T-helper 17 cell (primary cell): Measurements from ENCODE around the gene LINGO3. TPM values are rescaled to one million over a fixed set of nuclear protein-coding genes. Genes with fewer than 3 reads are reported as not detected.
A peak's percentile ranks its signal among the peaks of the same experiment; 100 is the strongest.
"Not testable (repeated sequence)": the region's sequence is repeated elsewhere in the genome, so short reads cannot be mapped to it uniquely, and the experiment has no call there.

Source experiments
- ATAC-seq: fragments of 150-1000 bp; cut with Tn5 transposase; 2 replicates; pipeline ENCODE4 v1.10.0; 2021; ENCODE audit warnings: mild to moderate bottlenecking, moderate library complexity
- DNase-seq, 3 donors: peaks; one replicate each; pipeline versions ENCODE4 v3.0.0 to v3.0.0-alpha.2; 2020 to 2021
- H3K9me3 ChIP-seq: one replicate; pipeline ENCODE4 v1.7.0; 2013; ENCODE audit warnings: low read length, mild to moderate bottlenecking; ENCODE audit not compliant: control insufficient read depth, poor library complexity, severe bottlenecking
- H3K27ac Mint-ChIP-seq: one replicate; pipeline ENCODE4 v1.8.0; 2022; ENCODE audit warnings: mild to moderate bottlenecking, moderate library complexity, mixed read lengths
- H3K27me3 Mint-ChIP-seq: one replicate; pipeline ENCODE4 v1.8.0; 2022; ENCODE audit warnings: mixed read lengths
- H3K36me3 Mint-ChIP-seq: one replicate; pipeline ENCODE4 v1.8.0; 2022; ENCODE audit warnings: low read depth, mixed read lengths
- H3K4me1 Mint-ChIP-seq: one replicate; pipeline ENCODE4 v1.8.0; 2022; ENCODE audit warnings: mild to moderate bottlenecking, mixed read lengths
- H3K4me3 Mint-ChIP-seq: one replicate; pipeline ENCODE4 v1.8.0; 2022; ENCODE audit warnings: mild to moderate bottlenecking, moderate library complexity, mixed read lengths
- total RNA-seq, 4 donors: library from RNA in 2 of 4; stranded (reverse) in 2 of 4; gene quantifications; one replicate each; pipeline ENCODE4 v1.2.3 and lab custom pipeline; 2022 to 2026

The LINGO3 gene
- total RNA-seq, 2 donors from 2014 or later = 0.20 to 0.29 TPM

DNA sequence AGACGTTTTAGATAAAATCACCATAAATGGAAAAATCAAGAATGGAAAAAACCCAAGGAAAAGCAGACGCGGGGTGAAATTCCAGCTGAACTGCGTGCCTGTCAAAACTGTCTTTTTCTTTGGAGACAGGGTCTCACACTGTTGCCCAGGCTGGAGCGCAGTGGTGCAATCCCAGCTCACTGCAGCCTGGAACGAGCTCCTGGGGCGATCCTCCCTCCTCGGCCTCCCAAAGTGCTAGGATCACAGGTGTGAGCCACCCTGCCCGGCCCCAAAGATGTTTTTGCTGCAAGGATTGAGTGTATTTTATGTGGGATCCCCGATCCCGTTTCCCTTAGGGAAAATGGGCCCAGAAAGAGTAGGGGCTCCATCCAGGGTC, 25.1 kb downstream of the LINGO3 start:
- Mint-ChIP-seq H3K4me3 (peak overlapping the region; percentile 74), H3K4me1 (peaks cover 11% of the 10 kb centered on the region), H3K27me3 (no peaks in the 10 kb centered on the region), H3K27ac (no peak overlapping the region), H3K36me3 (no peaks in the 10 kb centered on the region)
- ATAC-seq (no peak), DNase-seq (no peak)
- no peaks in the 10 kb centered on the region for H3K9me3 ChIP-seq

DNA sequence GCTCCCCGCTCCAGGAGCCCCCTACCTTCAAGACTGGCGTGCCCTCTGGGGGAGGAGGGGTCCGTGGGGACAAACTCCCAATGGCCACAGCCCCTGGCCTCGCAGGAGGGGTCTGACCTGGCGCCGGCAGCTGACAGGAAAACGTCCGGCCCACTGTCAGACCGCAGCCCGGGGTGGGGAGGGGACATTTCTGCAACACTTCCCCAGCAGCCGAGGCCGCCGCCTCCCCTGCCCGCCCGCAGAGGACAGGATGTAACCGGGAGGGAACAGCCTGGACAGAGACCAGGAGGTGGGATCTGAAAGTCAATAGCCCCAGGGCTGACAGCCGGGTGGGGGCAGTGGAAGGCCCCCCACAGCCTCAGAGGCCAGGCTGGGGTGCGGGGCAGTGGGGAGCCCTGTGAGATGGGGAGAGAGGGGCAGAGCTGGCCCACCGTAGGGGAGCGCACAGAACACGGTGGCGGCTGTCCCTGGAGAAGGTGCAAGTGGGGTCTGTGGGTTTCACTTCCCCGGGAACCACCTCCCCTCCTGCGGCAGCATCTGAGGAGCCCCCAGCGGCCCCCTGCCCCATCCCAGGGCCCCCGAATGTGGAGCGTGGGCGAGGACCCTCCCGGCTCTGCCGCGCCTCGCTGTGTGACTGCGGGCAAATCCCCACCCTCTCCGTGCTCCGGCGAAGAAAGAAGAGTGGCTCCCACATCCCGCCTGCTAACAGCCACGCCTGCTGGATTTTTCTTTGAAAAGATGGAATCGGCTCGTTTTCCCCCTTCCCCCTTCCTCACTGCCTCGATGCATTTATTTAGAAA, 25.7 kb downstream of the LINGO3 start, which contains the start of gene PEAK3:
TSS of gene PEAK3 (minus strand) at position 114 of the 800 bp plus-strand sequence. CDS start 1,244 bp downstream, outside the sequence.
- no peaks in the 10 kb centered on the region for H3K36me3 Mint-ChIP-seq
- no peaks in the 10 kb centered on the region for H3K27me3 Mint-ChIP-seq
- DNase-seq = no peak
- H3K9me3 ChIP-seq = no peaks in the 10 kb centered on the region
- H3K4me1 Mint-ChIP-seq = peaks cover 13% of the 10 kb centered on the region
- peak within 1 kb of the TSS; percentile 74 for H3K4me3 Mint-ChIP-seq
- peak; percentile 46 for ATAC-seq
- H3K27ac Mint-ChIP-seq = peak within 1 kb of the TSS; percentile 32

DNA sequence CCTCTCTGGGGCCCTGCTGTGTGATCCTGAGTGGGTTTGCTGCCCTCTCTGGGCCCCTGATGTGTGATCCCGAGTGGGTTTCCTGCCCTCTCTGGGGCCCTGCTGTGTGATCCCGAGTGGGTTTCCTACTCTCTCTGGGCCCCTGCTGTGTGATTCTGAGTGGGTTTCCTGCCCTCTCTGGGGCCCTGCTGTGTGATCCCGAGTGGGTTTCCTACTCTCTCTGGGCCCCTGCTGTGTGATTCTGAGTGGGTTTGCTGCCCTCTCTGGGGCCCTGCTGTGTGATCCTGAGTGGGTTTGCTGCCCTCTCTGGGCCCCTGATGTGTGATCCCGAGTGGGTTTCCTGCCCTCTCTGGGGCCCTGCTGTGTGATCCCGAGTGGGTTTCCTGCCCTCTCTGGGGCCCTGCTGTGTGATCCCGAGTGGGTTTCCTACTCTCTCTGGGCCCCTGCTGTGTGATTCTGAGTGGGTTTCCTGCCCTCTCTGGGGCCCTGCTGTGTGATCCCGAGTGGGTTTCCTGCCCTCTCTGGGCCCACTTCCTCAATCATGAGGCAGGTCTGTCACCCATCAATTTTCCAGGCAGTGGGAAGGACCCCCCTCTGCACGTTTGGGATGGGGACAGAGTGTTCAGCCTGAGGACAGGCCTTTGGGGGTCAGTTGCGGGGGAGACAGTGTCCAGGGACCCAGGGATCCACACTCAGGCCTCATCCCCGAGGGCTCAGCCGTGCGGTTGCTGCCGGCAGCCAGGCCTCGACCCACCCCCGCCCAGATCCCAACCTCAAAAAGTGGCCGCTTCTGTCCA, 26.5 kb downstream of the LINGO3 start:
- DNase-seq, H3K9me3 ChIP-seq, H3K36me3 Mint-ChIP-seq, H3K27me3 Mint-ChIP-seq, ATAC-seq: not testable (repeated sequence)
- Mint-ChIP-seq H3K27ac (peak overlapping the region; percentile 32), H3K4me3 (peak overlapping the region; percentile 49), H3K4me1 (peaks cover 15% of the 10 kb centered on the region)

DNA sequence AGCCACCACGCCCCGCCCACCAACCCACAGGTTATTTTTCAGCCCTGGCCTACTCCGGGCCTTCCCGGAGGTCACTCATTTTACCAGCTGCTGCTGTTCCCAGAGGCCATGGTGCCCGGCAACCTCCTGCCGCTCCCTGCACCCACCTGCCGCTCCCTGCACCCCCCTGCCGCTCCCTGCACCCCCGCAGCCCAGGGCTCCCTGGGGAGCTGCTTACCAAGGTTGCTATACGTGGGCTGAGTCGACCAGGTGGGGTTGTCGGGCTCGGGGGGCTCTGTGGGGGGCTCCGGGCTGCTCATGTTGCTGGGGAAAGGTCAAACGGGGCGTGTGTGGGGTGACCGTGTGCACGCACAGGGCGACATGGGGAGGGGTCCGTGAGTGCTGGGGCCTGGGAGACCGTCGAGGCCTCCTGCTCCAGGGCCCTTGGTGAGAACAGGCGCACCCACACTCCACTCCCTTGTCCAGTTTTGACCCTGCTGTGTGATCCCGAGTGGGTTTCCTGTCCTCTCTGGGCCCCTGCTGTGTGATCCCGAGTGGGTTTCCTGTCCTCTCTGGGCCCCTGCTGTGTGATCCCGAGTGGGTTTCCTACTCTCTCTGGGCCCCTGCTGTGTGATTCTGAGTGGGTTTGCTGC, 27.2 kb downstream of the LINGO3 start:
- H3K9me3 ChIP-seq = no peaks in the 10 kb centered on the region
- Mint-ChIP-seq H3K4me1 (peaks cover 15% of the 10 kb centered on the region), H3K27me3 (no peaks in the 10 kb centered on the region), H3K36me3 (no peaks in the 10 kb centered on the region), H3K27ac (no peak overlapping the region), H3K4me3 (no peak overlapping the region)
- DNase-seq = no peak
- ATAC-seq = no peak

DNA sequence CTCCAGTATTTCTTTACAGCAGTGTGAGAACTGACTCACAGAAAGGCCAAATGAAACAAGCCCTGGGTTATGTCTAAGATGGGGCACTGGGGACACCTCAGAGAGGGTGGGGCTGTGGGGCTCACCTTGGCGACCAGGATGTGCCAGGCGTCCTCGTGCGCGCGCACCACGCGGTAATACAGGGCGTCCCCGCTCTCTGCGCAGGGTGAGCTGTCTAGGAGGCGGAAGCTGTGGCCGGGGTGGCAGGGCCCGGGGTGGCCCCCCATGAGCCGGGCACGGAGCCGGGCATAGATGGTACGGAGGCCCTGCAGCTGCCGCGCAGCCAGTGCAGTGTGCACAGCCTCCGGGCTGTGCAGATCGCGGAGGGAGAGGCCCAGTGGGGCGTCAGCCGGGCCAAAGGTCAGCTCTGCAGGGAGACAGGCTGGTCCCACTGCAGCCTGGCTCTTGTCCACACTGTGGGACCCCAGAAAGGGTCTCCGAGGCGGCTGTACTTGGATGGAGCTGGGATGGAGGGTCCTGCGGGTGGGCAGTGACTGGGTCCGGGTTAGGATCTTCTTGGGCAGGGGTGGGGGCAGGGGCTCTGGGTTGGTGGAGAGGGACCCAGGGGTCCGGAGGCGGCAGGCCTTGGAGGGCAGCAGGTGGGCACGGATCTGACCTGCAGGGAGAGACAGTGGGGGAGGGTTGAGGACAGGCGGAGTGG, 29.3 kb downstream of the LINGO3 start:
- Mint-ChIP-seq H3K4me3 (no peak overlapping the region), H3K4me1 (peaks cover 23% of the 10 kb centered on the region), H3K27ac (peak overlapping the region; percentile 80), H3K36me3 (no peaks in the 10 kb centered on the region), H3K27me3 (no peaks in the 10 kb centered on the region)
- no peaks in the 10 kb centered on the region for H3K9me3 ChIP-seq
- ATAC-seq (no peak), DNase-seq (no peak)

DNA sequence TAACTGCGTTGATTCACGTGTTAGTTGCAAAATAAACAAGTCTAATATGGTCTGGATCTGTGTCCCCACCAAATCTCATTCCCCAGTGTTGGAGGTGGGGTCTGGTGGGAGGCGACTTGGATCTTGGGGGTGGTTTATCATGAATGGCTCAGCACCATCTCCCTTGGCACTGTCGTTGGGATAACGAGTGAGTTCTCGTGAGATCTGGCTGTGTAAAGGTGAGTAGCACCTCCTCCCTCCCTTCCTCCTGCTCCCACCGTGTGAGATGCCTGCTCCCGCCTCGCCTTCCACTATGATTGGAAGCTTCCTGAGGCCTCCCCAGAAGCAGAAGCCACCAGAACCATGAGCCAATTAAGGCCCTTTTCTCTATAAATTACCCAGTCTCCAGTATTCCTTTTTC, 30.8 kb downstream of the LINGO3 start:
- H3K36me3 Mint-ChIP-seq = no peaks in the 10 kb centered on the region
- H3K4me1 Mint-ChIP-seq = peaks cover 25% of the 10 kb centered on the region
- peak overlapping the region; percentile 81 for H3K27ac Mint-ChIP-seq
- DNase-seq (no peak), ATAC-seq (no peak)
- H3K4me3 Mint-ChIP-seq = no peak overlapping the region
- H3K27me3 Mint-ChIP-seq = no peaks in the 10 kb centered on the region
- H3K9me3 ChIP-seq = no peaks in the 10 kb centered on the region

DNA sequence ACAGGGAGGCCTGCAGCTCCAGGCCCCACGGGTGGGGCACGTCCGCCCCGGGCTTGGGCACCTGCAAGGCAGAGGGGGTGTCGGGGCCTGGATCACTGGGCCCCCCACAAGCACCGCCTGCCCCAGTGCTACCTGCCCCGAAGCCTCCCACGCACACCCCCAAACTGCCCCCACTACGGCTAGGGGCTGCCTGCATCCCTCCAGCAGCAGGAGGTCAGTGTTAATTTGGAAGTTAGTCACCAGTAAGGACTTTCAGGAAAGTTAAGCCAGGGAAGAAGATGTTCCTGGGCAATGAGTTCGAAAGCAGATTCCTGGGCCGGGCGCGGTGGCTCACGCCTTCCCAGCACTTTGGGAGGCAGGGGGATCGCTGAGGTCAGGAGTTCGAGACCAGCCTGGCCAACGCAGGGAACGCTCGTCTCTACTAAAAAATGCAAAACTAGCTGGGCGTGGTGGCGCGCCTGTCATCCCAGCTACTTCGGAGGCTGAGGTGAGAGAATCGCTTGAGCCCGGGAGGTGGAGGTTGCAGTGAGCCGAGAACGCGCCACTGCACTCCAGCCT, 31.4 kb downstream of the LINGO3 start:
- ATAC-seq = no peak
- no peak for DNase-seq
- Mint-ChIP-seq H3K36me3 (peaks cover 3% of the 10 kb centered on the region), H3K27ac (peak overlapping the region; percentile 81), H3K4me1 (peaks cover 27% of the 10 kb centered on the region), H3K27me3 (no peaks in the 10 kb centered on the region), H3K4me3 (peak overlapping the region; percentile 15)
- no peaks in the 10 kb centered on the region for H3K9me3 ChIP-seq

DNA sequence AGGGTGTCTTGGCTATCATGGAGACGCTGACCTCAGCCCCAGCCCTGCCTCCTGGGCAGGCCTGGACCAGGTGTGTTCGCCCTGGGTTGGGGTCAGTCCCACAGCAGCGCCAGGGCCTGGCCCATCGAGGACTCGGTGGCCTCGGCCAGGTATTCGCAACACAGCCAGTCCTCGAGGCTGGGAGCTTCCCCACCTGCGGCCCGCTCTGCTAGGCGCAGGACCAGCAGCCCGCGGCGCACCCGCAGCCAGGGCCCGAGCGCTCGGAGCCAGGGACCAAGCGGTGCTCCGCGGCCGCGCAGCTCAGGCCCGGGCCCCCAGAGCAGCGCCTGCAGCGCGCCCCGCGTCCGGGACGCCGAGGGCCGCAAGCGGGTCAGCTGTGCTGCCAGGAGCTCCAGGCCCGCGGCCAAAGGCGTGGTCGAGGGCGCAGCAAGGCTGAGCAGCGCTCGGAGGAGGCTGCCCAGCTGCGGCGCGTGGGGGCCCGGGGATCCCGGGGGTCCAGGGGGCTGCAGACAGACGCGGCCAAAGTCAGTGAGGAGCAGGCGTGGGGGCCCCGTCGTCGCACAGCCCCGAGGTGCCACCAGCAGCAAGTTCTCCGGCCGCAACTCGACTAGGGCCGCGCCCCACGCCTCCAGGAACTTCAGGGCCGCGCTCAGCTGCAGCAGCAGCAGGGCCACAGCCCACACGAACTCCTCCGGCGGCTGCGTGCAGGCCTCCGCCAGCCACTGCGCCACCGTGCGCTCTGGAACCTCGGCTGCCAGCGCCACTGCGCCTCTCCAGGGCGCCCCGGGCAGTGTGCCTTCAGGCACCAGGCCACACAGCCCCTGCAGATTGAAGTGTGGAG, 32.1 kb downstream of the LINGO3 start:
- peaks cover 31% of the 10 kb centered on the region for H3K4me1 Mint-ChIP-seq
- DNase-seq (no peak), ATAC-seq (no peak)
- H3K36me3 Mint-ChIP-seq = peaks cover 3% of the 10 kb centered on the region
- H3K9me3 ChIP-seq = no peaks in the 10 kb centered on the region
- H3K4me3 Mint-ChIP-seq = no peak overlapping the region
- H3K27me3 Mint-ChIP-seq = no peaks in the 10 kb centered on the region
- peak overlapping the region; percentile 94 for H3K27ac Mint-ChIP-seq

DNA sequence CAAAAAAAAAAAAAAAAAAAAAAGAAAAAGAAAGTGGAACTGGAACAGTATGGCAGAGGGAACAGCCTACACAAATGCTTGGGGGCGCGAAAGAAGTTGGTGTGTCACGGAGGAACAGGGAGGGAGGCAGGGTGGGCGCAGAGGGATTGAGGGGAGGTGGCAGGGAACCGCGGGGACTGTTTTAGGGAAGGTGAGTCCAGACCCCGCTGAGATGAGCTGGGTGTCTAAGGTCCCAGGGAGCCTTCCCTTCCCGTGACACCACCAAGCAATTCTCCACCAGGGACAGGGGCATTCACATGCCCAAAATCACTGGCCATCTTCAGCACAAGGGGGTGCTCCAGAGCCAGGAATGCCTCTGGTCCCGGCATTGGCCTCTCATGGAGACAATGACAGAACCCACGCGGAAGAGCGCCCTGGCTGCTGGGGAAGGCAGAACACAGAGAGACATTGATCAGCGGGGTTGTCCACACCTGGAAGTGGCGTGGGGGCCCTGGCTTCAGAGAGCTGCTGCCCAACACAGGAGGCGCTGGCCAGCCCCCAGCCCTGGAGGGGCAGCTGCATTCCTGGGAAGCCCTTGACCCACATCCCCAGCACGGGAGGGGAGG, 32.9 kb downstream of the LINGO3 start:
- no peak for DNase-seq
- no peak for ATAC-seq
- H3K4me3 Mint-ChIP-seq = peak overlapping the region; percentile 71
- H3K27ac Mint-ChIP-seq = peak overlapping the region; percentile 94
- H3K36me3 Mint-ChIP-seq = peaks cover 3% of the 10 kb centered on the region
- peaks cover 31% of the 10 kb centered on the region for H3K4me1 Mint-ChIP-seq
- H3K27me3 Mint-ChIP-seq = no peaks in the 10 kb centered on the region
- H3K9me3 ChIP-seq = no peaks in the 10 kb centered on the region

DNA sequence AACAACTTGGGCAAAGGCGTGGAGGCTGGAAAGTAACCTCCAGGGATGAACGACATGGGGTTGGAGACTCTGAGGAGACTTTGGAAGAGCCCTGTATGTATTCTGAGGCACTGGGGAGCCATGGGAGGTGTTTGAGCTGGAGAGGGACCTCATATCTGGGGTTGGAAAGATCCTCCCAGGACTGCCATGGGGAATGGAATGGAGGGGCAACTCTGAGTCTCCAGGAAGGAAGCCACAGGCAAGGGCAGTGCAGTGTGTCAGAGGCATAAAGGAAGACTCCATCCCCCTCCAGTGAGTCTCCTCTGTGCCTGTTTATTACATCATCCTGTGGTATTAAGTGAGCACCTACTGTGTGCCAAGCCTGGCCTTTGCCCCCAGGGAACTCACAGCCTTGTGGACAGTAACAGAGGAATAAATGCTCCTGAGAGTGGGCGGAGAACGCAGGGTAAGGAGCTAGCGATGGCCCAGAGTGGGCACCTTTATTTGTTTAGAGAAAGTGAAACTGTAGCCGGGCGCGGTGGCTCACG, 33.7 kb downstream of the LINGO3 start:
- peak overlapping the region; percentile 88 for H3K4me3 Mint-ChIP-seq
- H3K4me1 Mint-ChIP-seq = peaks cover 32% of the 10 kb centered on the region
- no peak for DNase-seq
- H3K27me3 Mint-ChIP-seq = no peaks in the 10 kb centered on the region
- no peaks in the 10 kb centered on the region for H3K9me3 ChIP-seq
- peaks cover 4% of the 10 kb centered on the region for H3K36me3 Mint-ChIP-seq
- peak overlapping the region; percentile 94 for H3K27ac Mint-ChIP-seq
- no peak for ATAC-seq

DNA sequence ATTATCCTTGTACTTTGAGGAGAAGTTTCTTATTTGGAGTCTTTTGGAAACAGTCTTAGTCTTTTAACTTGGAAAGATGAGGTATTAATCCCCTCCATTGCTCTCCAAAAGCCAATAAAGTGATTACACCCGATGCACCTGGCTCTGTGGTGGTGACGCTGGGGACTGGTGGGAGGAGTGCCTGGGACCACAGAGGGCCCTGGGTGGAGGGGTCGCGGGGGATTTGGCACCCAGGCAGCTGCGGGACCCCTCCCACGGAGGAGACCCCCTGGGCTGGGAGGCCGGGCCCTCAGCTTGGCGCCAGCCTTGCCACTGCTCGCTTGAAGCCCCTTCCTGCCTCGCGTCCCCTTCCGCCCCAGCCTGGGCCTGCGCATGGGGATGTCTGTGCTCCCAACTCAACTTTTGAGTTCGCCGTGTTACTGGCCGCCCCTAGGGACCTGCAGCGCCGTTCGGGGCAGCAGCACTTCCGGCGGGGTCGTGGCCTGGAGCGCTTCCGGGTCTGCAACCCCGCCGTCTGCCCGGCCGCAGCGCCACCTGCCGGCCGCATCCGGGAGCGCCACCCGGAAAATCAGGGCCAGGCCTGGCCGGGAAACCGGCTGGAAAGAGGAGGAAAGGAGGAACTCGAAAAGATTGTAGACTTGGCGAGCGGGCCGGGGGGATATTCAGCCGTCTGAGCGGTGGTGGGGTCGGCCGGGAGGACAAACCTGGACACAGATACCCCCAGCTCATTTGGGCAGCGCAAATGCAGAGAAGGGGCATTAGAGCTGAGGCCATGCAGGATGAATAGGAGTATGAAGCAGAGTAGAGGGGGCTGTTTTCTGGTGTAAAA, 34.4 kb downstream of the LINGO3 start:
- Mint-ChIP-seq H3K4me1 (peaks cover 30% of the 10 kb centered on the region), H3K27ac (peak overlapping the region; percentile 94), H3K4me3 (peak overlapping the region; percentile 88), H3K27me3 (no peaks in the 10 kb centered on the region), H3K36me3 (peaks cover 5% of the 10 kb centered on the region)
- H3K9me3 ChIP-seq = no peaks in the 10 kb centered on the region
- ATAC-seq (peak; percentile 16), DNase-seq (peak; percentile 68 to 75 (median 72))
